GM18873 (cell line): ENCODE measurements around the gene RHOA.
"Not testable (repeated sequence)": the region's sequence is repeated elsewhere in the genome, so short reads cannot be mapped to it uniquely, and the experiment has no call there.

Experiments used
- ATAC-seq: cut with Tn5 transposase; IDR thresholded peaks from one replicate; pipeline ENCODE4 v1.9.1; 2021; ENCODE audit warnings: mild to moderate bottlenecking, moderate library complexity, moderate number of reproducible peaks; ENCODE audit not compliant: unreplicated experiment, low FRiP score

RHOA gene

DNA sequence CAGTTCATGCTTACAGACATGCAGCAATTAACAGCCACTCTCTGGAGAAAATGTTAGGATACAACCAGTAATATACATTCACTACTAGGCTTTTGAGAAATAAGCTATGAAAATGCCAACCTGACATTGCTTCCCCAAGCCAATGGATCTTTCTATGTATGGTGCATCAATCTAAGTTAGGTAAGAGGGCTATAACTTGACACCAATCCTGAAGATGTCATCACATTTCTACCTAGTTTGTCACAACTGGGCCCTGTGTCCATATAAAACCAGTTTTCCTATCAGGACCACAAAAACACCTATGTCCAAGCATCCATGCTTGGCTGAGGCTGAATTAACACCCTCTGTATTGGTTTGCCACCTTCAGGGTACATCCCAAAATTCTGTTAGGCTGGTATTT, 39.8 kb downstream of the RHOA start:
- ATAC-seq = no peak

DNA sequence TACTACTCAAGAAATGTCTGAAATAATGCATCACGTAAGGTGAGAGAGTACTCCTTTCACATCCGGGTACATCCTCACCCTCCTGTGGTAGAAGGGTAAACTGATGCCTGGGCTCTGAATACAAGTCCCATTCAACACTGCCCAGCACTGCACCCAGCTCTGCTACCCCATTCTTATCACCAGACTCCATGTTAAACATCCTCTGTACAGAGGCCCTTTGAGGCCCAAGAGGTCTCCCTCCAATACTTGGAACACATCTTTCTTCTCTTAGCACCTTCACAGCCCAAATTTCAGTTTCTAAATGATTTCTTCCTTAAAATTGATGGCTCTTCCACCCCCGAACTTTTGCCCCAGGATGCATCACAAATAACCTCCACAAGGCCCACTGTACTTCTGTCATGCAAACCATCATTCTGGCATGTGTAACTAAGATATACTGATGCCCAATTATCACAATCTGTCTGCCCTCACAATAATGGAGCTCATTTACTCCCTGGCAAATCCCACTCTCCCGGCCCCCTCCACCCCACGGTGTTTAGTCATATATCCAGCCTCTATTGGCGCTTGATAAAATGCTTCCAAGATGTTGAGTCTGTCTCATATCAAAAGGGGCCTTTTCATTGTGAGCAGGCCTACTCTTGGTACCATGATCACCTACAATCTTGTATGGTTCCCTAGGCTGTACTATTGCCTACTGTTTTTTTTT, 41.0 kb downstream of the RHOA start:
- ATAC-seq = no peak

DNA sequence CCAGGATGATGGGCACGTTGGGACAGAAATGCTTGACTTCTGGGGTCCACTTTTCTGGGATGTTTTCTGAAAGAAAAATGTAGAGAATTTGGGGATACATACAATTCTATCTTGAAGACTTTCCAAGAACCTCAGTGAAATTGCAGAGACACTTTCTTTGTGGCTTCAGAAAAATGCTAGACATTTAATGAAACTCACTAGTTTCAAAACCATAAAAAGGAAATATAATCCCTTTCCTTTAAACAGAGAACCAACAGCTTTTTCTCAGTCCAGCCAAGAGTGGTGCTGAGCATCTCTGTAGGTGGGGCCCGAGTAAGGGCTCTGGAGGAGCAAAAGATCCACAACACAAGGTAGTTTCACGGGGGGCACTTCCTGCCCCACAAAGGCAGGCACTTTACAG, 49.2 kb downstream of the RHOA start:
- ATAC-seq = no peak

DNA sequence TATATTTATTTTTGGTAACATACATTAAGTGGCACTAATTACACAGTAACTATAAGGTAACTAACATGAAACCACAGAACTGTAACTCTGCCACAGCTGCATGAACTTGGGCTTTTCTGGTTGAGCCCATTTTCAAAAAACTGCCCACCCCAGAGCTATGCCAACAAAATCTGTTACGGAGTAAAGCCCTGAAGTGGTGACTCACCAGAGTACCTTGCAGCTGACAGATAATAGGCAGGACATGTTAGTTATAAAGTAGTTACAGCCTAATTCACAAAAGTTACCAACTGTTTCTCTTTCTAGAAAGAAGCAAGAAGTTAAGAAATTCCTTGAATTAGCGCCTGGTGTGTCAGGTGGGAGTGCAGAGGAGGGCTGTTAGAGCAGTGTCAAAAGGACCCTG, 52.2 kb downstream of the RHOA start:
- ATAC-seq = no peak

DNA sequence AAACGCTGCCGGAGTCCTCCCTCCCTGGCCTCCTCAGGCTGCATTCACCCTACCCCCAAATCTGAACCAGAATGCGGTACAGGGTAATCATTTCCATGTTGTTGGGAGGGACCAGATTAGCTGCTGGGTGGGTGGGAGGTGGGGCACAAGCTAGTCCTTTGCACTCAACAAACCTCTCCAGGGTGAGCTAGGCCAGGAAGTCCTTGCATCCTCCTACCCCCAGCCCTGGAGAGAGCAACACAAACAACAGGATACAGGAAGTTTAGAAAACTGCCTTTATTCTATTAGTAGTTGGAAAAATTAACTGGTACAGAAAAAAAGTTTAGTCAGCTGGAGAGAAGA, 52.9 kb downstream of the RHOA start:
- ATAC-seq = no peak

DNA sequence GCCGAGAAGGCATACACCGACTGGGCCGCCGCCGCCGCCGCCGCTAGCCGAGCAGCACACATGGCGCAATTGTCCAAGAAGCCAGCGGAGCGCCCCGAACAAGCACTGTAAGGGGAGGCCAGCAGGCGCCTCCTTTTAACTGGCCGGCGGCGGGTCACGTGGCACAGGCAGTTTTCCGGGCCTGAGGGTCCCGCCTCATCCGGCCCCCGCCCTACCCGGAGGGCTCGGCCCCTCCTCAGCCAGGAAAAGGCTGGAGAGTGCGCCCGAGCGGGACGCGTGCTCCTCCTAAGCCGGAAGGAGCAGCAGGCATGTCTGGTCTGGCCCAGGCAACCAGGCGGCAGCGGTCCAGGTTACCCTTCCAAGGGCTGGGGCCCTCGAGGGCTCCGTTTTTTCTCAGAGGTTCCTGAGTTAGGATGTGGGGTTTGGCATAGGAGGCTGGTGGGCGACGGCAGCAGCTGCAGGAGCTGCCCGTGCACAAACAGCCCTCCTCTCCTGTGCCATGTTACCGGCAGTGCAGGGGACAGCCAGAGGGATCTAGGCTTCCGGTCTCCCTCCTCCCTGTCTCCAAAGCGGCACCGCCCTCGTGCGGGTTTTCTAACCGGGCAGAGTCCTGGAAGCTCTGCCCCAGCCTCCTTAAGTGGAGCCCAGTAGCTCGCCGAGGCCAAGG, 53.4 kb downstream of the RHOA start, which contains the start of gene GPX1:
Gene GPX1 (minus strand): TSS at position 137 of the 667 bp plus-strand sequence. CDS start 75 bp downstream, at position 62.
- peak; percentile 82 for ATAC-seq

DNA sequence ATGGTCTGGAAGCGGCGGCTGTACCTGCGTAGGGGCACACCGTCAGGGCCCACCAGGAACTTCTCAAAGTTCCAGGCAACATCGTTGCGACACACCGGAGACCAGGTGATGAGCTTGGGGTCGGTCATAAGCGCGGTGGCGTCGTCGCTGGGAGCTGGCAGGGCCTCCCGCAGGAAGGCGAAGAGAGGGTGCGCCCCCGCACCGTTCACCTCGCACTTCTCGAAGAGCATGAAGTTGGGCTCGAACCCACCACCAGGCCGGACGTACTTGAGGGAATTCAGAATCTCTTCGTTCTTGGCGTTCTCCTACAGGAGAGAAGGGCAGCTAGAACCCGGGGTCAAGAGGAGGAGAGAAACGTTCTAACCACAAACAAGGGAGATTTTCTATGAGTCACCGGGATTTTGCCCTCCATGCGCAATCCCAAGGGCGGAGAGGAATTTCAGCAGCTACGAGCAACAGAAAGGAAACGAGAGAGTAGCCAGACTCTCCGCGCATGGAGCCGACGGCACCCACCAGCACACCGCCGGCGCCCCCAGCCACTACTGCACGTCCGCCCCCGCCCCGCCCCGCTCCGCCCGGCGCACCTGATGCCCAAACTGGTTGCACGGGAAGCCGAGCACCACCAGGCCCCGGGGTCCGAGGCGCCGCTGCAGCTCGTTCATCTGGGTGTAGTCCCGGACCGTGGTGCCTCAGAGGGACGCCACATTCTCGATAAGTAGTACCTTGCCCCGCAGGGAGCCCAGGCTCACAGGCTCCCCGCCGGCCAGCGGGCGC, 54.1 kb downstream of the RHOA start:
- peak; percentile 14 for ATAC-seq

DNA sequence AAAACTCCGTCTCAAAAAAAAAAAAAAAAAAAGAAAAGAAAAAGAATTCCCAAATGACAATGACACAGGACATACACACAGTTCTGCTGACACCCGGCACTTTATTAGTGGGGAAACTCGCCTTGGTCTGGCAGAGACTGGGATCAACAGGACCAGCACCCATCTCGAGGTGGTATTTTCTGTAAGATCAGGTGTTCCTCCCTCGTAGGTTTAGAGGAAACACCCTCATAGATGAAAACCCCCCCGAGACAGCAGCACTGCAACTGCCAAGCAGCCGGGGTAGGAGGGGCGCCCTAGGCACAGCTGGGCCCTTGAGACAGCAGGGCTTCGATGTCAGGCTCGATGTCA, 54.7 kb downstream of the RHOA start:
- ATAC-seq = not testable (repeated sequence)

DNA sequence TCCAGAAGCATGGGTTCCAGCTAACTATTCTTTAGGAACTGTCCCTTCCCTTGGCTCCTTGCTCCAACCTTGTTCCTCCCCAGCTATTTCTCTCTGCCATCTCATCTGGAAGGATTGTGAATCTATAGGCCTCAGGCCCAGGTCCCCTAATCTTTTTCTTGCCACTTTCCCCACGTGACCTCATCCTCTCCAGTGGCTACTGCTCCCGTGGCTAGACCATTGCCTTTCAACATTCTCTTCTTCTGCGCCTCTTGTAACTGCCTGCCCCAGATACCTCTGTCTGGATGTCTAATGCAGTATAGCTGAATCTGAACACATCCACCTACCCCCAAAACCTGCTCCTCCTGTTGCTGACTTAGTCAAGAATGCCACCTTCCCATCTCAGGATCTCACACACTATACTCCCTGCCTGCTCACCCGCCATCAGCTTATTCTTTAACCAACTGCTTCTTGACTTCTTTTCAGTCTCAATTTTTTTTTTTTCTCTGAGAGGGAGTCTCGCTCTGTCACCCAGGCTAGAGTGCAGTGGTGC, 58.8 kb downstream of the RHOA start:
- no peak for ATAC-seq

DNA sequence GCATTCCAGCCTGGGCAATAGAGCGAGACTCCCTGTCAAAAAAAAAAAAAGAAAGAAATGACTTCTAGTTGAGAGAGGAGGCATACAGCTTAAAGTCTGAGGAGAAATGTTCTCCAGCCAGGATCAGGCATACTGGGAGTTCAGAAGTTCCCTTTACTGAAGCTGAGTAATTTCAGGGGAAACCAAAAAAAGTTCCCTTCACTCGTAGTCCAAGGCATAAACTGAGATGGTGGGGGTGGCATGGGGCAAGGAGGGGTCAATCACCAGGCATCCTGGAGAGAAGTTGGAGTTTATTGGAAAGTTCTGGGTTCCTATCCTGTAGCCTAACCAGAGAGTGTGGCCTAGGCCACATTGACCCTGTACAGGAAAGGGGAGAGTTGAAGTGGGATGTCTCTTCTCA, 59.5 kb downstream of the RHOA start:
- no peak for ATAC-seq

DNA sequence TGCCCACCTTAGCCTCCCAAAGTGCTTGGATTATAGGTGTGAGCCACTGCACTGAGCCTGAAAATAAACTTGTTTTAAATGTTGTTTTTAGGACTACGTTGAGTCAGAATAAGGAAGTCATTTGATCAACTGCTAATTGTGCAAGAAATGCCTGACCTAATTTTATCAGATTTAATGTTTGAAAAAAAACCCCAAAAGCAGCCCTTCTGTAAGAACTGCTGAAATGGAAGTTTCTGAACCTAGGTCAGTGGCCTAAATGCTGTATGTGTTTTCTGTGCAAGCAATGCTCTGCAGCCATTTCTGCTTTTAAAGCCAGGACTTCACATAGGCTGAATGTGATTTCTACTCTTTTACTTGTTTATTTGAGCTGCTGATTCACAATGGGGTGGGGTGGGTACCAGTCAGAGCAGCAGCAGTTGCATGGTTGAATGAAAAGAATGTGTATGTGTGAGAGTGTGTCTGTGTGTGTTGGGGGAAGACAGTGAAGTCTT, 60.2 kb downstream of the RHOA start:
- no peak for ATAC-seq

DNA sequence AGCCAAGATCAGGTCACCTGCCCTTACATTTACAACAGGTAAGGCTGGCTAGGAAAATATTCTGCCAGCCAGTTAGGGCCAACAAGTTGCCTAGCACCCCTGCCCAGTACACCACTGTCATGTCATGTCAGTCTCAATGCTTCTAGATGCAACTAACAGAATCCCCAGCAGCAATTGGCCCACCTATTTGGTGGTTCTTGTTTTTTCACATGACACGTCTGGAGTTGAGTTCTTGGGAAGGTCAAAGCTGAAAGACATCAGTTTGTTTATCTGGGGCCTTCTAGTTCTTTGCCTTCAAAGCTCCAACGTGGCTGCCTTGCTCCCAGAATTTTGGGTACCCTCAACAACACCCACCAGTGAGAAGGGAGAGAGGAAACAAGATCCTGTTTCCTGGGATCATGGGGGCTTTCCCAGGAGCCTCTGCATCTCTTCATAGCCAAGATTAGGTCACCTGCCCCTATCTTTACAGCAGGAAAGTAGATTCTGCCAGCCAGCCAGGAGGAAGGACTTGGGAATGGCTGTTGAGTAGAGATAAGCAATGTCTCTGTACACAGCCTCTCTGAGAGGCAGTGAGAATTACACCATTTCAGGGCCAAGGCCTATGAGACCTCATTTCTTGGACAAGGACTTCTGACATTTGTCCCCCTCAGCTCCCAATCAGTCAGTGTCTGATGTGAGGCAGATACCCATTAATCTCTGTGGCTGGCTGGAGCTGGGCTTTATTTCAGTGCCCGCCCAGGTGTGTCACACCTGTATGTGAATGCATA, 62.2 kb downstream of the RHOA start:
- no peak for ATAC-seq

DNA sequence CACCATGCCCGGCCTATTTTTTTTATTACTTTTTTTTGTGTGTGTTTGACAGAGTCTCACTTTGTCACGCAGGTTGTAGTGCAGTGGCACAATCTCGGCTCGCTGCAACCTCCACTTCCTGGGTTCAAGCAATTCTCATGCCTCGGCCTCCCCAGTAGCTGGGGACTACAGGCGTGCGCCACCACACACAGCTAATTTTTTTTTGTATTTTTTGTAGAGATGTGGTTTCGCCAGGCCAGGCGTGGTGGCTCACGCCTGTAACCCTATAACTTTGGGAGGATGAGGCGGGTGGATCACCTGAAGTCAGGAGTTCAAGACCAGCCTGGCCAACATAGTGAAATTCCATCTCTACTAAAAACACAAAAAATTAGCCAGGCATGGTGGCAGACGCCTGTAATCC, 63.4 kb downstream of the RHOA start:
- not testable (repeated sequence) for ATAC-seq

DNA sequence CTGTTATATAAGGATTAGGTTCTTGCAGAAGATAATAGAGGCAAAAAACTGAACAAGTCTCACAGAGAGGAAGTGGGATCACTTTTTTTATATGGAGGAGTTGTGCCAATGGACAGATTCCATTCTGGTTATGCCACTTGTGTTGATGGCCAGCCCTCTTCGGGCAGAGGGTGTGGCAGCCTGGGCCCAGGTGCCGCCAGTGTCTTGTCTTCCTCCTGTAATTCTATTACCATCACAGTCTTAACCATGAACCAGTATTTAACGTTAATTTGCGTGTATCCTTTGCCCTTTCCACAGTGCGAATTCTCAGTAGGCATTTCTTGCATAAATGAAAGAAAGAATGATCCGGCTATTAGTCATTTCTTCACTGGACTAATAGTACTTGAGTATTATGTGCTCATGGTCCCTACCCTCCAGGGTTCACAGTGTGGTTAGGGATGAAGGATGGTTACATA, 65.0 kb downstream of the RHOA start:
- no peak for ATAC-seq

DNA sequence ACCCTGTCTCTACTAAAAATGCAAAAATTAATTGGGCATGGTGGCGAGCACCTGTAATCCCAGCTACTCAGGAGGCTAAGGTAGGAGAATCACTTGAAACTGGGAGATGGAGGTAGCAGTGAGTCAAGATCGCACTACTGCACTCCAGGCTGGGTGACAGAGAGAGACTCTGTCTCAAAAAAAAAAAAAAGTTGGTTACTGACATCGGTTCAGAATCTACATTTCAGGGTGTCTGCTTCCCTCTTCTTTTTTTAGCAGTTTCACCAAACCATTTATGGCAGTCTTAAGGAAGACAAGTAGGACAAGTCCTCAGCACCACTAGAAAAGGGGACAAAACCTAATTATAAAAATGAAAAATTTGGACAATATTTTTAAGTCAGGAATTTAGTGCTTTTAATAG, 68.6 kb downstream of the RHOA start:
- ATAC-seq = no peak

DNA sequence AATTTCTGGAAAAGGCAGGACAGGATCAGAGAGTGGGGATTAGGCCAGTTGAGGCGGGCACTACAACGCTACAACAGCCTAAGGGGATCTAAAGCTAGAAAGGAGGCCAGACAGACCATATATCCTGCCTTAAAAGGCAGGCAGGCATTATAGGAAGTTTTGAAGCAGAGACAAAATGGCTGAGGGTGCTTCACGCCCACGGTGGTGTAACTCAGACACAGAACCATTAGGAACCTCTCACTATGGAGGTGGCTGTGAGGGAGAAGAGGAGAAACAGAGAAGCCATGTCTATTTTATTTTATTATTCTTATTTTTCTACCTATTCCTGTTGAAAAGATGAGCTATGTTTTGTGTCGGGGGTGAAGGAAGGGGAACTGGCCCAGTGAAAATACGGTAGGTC, 69.8 kb downstream of the RHOA start:
- no peak for ATAC-seq

DNA sequence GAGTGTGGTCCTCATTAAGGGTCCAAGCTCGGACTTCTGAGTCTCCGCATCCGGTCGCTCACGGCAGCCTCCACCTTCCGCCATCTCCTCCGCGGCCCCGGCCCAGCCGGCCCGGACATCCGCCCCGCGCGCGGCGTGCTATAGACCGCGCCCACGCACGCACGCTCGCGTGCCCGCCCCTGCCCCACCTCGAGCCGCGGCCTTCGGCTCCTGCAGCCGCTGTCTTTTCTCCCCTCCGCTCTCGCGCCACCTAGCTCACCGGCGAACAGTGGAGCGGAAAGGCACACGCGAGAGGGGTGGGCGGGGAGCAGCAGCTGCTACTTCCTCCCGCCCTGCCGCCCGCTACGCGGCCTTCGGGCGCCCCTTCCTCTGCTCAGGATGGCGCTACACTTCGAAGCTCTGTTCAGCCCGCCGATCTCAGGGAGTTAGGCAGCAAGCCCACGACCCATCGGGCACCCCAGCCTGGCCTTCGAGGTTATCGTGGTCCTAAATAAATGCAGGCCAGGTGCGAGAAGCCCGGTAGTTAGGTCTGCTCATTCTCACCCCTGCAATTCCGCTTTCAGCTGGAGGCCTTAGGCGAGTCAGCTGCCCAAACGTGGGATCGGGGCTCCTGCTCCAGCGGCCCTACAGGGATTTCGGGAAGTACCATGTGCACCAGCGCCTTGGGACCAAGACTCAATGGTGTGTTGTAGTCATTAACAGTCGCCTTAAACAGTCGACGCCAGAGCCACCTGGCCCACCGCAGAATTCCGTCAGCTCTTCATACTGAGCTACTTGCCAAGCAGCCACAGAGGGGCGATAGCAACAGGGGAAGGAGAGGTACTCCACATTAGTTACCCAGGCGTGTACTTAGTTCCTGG, 71.6 kb downstream of the RHOA start, which contains the start of gene USP4:
Gene USP4 (minus strand): TSS at position 113 of the 860 bp plus-strand sequence. CDS start 29 bp downstream, at position 84.
- peak; percentile 52 for ATAC-seq

DNA sequence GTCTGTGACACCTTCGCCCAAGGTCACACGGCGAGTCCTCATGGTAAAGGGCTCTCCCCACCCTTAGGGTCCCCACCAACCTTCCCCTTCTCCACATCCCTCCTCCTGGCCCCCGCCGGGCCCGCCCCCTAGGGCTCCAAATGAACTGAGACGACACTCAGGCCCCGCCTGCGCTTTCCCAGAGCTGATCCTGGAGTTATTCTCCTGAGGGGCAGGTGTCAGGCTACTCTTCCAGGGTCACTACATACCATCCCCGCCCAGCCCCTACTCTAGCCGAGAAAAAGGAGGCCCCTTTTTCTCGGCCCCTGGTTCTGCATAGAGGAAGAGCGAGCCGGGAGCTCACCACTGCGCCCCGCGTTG, 72.2 kb downstream of the RHOA start:
- ATAC-seq = peak; percentile 3

DNA sequence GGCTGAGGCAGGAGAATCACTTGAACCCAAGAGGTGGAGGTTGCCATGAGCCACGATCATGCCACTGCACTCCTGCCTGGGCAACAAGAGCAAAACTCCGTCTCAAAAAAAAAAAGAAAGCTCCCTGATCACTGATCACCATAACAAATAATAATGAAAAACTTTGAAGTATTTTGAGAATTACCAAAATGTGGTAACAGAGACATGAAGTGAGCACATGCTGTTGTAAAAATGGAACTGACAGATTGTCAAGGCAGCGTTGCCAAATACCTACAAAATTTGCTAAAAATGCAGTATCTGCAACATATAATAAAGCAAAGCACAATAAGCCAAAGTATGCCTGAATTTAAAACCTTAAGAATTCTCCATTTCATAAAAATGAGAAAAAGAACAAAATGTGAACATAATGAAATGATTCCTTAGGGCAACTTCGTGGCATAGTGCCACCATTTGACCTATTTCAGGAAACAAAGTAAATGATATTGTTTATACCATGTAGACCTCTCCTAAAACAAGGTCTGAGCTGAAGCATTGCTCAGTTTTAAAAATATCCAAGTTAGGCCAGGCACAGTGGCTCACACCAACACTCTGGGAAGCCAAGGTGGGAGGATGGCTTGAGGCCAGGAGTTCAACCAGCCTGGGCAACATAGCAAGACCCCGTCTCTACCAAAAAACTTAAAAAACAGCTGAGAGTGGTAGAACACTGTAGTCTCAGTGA, 77.7 kb downstream of the RHOA start:
- ATAC-seq = no peak
